Fibroblast of skin of abdomen (primary cell): Measurements from ENCODE around the gene TK2.
"Not testable (repeated sequence)": the region's sequence is repeated elsewhere in the genome, so short reads cannot be mapped to it uniquely, and the experiment has no call there.

Experiments used
- DNase-seq: peaks from one replicate; pipeline ENCODE4 v3.0.0-alpha.2; 2013

TK2 gene

GRCh38 chr16:66572356-66572755 lies 22.4 kb upstream of the TK2 start:
- DNase-seq: no peak

GRCh38 chr16:66569827-66570405 lies 20.0 kb upstream of the TK2 start:
- peak; percentile 56 for DNase-seq

GRCh38 chr16:66569131-66569530 lies 19.2 kb upstream of the TK2 start:
- peak; percentile 43 for DNase-seq

DNA sequence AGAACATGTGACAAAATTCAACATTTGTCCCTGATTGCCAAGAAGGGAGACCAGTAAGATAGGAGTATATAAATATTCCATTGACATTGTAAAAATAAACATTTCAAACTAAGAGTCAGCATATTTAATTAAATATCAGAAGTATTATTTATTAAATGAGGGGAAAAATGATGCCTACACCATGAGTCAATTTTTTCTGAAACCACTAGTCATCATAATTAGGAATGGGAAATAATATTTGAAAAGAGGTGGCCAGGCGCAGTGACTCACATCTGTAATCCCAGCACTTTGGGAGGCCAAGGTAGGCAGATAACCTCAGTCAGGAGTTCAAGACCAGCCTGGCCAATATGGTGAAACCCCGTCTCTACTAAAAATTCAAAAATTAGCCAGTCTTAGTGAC lies 18.4 kb upstream of the TK2 start:
- DNase-seq: no peak

DNA sequence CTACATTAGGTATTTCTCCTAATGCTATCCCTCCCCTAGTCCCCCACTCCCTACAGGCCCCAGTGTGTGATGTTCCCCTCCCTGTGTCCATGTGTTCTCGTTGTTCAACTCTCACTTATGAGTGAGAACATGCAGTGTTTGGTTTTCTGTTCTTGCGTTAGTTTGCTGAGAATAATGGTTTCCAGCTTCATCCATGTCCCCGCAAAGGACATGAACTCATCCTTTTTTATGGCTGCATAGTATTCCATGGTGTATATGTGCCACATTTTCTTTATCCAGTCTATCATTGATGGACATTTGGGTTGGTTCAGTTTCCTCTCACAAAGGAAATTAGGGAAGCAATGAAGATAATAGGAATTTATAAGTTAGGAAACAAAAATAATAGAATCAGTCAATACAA lies 17.3 kb upstream of the TK2 start:
- not testable (repeated sequence) for DNase-seq

GRCh38 chr16:66566051-66566901 lies 16.4 kb upstream of the TK2 start, which contains the start of gene CMTM1:
Gene CMTM1 (plus strand): TSS chr16:66566439. CDS start chr16:66566514, 75 bp downstream.
- DNase-seq: no peak

DNA sequence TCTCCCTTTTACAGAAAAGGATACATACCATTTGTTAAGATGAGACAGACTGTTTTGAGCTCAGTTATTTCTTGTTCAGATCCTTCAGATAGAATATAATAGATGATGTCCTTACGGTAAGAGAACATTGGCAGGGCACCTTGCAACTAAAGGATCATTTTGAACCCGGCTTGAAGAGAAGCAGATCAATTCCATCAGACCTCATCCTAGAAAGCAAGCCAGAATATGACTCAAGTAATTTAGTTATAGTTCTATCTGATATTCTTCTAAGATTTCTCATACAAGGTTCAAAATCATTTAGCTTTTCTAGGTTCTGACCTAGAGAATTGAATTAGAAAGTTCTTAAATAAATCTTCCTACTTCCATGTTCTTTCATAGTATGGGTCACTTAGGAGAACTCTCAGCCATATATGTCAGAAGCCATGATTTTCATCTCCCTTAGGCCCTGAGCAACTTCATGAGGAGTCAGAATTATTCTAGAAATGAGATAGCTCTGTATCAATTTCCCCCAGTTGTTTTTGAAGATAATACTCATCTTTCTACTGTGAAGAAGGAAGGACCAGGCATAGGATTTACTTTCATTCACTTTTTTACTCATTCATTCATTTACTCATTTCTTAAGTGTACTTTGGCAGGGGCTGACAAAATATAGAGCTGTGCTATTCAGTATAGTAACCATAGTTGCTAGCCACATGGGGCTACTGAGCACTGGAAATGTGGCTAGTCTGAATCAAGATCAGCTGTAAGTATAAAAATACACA lies 13.8 kb upstream of the TK2 start:
- DNase-seq: no peak

GRCh38 chr16:66562986-66563385 lies 13.1 kb upstream of the TK2 start:
- DNase-seq: no peak

DNA sequence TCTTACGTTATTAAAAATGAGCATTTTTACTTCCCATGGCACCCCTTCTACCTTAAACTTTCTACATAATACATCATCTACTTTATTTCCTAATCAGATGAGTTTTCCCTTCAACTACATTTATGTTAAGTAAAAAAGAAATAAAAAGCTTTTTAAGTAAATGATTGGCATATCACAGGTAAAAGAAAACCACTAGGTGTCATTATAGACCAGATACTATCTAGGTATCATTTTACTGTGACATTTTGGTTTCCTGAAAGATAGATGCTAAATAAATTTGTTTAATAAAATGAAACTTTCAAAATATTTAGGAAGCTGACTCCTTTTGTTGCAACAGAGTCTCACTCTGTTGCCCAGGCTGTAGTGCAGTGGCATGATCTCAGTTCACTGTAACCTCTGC lies 12.5 kb upstream of the TK2 start:
- no peak for DNase-seq

DNA sequence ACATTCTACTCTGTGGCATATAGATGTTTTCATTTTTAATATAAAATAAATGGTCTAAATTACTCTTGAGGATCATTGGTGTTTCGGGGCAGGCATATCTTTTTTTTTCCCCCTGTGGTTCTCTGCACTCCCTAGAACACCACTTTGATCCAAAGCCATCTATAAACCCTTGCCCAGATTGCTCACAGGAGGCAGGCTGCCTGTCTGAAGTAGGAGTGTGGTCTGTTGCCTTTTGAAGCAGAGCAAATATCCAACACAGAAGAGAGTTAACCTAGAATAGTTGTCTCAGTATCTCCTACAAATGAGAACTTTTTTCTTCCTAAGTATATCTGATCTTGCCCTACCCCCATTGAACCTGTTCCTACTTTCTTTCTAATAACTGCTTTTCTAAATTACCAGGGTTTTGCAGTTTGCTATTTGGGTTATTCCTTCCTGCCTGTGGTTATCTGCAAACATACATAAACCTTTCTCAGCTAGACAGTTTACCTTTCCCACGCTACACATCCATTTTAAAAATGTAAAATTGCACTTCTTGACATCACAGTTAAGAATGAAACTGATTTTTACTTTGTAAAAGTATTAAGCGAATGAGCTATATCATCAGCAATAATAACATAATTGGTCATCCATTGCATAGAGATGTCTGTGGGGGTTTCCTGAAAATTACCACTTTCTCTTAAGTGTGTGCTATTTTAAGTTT lies 11.6 kb upstream of the TK2 start:
- no peak for DNase-seq

DNA sequence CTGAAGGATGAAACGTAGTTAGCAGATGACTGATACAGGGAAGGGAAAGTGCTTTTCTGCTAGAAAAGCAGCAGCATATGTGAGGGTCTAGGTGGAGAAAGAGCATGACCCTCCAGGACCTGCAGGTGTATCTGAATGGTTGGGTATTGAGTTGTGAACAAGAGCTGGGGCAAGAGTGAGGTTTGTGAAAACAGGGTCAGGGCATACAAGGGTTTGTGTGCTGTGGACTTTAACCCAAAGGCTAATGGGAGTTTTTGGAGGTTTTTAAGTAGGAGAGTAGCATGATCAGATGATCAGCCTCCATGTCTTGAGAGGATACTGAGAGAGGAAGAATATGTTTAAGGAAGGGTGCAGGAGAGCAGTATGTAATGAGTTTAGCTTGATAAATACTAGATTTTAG lies 10.2 kb upstream of the TK2 start:
- no peak for DNase-seq

DNA sequence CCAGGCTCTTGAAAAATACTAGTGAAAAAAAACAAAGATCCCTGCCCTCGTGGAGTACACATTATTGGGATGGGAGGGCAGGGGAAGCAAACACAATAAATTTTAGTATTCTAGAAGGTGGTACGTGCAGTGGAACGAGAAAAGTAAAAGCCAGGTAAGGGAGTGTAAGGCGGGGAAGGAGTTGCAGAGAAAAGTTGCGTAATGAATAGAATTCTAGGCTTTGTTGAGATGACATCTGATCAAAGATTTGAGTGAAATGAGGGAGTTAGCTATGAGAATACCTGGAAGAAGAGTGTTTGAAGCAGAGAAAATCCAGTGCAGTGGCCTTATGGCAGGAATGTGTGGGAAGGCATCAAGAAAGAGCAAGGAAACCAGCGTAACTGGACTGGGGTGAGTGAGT lies 4.6 kb upstream of the TK2 start:
- DNase-seq: no peak

DNA sequence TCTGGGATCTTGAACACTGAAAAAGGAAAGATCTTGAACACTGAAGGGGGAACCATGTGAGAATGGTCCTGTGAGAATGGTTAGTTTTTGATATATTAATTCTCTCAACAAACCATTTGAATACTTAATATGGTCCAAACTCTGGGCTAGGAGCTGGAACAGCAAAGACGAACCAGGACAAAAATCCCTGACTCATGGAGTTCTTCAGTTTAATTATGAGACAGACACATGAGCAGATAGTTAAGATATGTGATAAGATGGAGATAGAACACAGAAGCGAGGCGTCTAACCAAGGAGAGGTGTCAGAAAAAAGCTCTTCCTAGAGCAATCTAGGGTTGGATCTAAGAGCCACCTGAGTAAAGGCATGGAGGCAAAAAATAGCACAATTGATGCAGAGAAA lies 4.1 kb upstream of the TK2 start:
- DNase-seq: no peak

DNA sequence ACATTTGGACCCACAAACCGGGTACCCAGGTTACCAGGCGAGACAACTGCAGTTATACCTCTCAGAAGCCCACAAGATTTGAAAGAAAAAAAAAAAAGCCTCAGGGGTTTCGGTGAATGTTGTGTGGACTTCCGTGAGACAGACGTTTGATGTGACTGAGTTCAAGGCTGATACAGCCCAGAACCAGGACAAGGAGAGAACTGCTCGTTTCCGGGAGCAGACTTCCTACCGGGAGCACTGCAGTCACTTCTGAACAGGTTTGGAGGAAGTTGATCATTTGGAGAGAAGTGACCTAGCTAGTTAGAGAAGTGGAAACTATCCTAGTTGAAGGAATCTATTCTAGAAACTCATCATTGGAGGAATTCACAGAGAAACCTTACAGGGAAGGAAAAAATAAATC lies 3.3 kb upstream of the TK2 start:
- DNase-seq: no peak

- peak; percentile 88 for DNase-seq
These were observed 2.6 kb upstream of the TK2 start, which contains the start of gene CKLF for GRCh38 chr16:66552286-66553177. Gene CKLF (plus strand): TSS chr16:66552576. CDS start chr16:66552716, 140 bp downstream.

- no peak for DNase-seq
These were observed 1.9 kb upstream of the TK2 start for GRCh38 chr16:66551788-66552285.

DNA sequence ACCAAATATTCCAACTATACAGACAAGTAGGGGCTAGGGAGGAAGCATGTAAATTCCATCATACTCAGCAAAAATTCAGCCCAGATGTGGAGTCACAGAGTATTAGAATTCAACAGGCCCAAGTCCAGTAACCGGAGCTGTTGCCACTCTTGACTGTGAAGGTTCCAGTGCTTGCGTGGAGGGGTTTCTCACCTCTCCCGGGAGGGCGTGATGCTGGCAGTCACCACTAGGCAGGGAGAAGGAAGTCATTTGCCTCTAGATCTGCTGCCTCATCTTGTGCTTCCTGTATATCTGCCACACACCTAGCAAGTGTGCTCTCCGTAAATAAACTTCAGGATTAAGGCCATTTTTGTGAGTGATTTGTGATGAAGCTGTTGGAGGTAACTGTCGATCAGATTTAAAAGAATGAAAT lies 1.4 kb upstream of the TK2 start:
- DNase-seq: peak; percentile 31

DNA sequence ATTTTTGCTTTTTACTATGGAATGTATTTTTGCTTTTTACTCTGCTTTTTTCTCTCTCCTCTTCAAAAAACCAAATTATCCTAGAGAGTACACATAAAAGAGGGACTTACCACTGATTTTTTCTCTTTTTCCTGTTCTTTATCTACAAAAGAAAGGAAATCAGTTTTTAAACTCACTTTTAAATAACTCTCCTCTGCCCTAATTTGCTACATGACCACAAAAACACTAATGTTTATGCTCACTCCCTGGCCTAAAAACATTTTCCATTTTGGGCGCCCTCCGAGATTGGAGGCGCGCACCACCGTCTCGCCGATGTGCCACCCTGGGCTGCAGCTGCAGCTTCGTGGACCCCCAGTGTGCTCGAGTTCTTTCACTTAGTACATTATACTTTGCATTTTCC lies 1.1 kb downstream of the TK2 start:
- DNase-seq: no peak

GRCh38 chr16:66548068-66548467 lies 1.9 kb downstream of the TK2 start:
- DNase-seq: no peak

- no peak for DNase-seq
These were observed 2.6 kb downstream of the TK2 start for GRCh38 chr16:66547101-66547989.
